SK-N-SH (cell line): ENCODE measurements around the gene OR3A3. TPM values are rescaled to one million over a fixed set of nuclear protein-coding genes. Genes with fewer than 3 reads are reported as not detected.

Experiments
- CTCF ChIA-PET: fragments of 300-600, 350-600 bp; formaldehyde crosslinking; extraction: SDS; loops from one replicate; lab custom pipeline; 2021; lab: Yijun Ruan, JAX
- POLR2A ChIA-PET: fragments of 350-600 bp; sonication (Branson Sonifier 250); formaldehyde crosslinking; extraction: SDS; loops from one replicate; lab custom pipeline; 2020; ENCODE audit warnings: antibody characterized with exemption, inconsistent platforms; lab: Yijun Ruan, JAX
- DNase-seq: peaks from one replicate; pipeline ENCODE4 v3.0.0; 2012
- H2AFZ ChIP-seq: fragments of 200-600 bp; sonication (generic); 2 replicates; pipeline ENCODE4 v1.8.1; 2016; ENCODE audit warnings: antibody characterized with exemption, mild to moderate bottlenecking, low read depth
- H3F3A ChIP-seq: fragments of 200-600 bp; sonication (generic); replicated peaks from 2 replicates; pipeline ENCODE3; 2016; ENCODE audit warnings: antibody characterized with exemption, mild to moderate bottlenecking; ENCODE audit not compliant: insufficient read depth
- H3K27ac ChIP-seq, 2 experiments: fragments of 200-500 bp in 1 of 2; fragments of 200-600 bp in 1 of 2; sonication (Bioruptor generic) in 1 of 2; sonication (generic), shearing (Covaris generic) in 1 of 2; 2 replicates each; pipeline versions ENCODE4 v1.5.1 to v1.6.1; 2014 to 2016; ENCODE audit warnings: low read depth in 2 of 2, inconsistent platforms in 1 of 2, low read length in 1 of 2, mild to moderate bottlenecking in 1 of 2, mixed read lengths in 1 of 2
- H3K27me3 ChIP-seq: fragments of 200-600 bp; sonication (generic), shearing (Covaris generic); 2 replicates; pipeline ENCODE4 v1.6.1; 2016; ENCODE audit warnings: mixed run types; ENCODE audit not compliant: insufficient read depth
- H3K36me3 ChIP-seq, 2 experiments: fragments of 200-500 bp in 1 of 2; fragments of 200-600 bp in 1 of 2; sonication (Bioruptor generic) in 1 of 2; sonication (generic) in 1 of 2; replicated peaks in 1 of 2; 2 replicates each; pipeline versions ENCODE3 to v1.5.1; 2014 to 2016; ENCODE audit warnings: low read length in 1 of 2, mild to moderate bottlenecking in 1 of 2; ENCODE audit not compliant: insufficient read depth in 2 of 2, control insufficient read depth in 1 of 2
- H3K4me1 ChIP-seq, 2 experiments: fragments of 200-500 bp in 1 of 2; fragments of 200-600 bp in 1 of 2; sonication (Bioruptor generic) in 1 of 2; sonication (generic), shearing (Covaris generic) in 1 of 2; 2 replicates each; pipeline versions ENCODE4 v1.5.1 to v1.6.1; 2014 to 2016; ENCODE audit warnings: low read depth in 1 of 2, low read length in 1 of 2, mixed run types in 1 of 2; ENCODE audit not compliant: insufficient read depth in 2 of 2, control insufficient read depth in 1 of 2
- H3K4me2 ChIP-seq: fragments of 200-600 bp; sonication (generic), shearing (Covaris generic); 2 replicates; pipeline ENCODE4 v1.6.1; 2017; ENCODE audit warnings: mixed run types
- H3K4me3 ChIP-seq, 2 experiments: fragments of 200-500 bp in 1 of 2; fragments of 200-600 bp in 1 of 2; sonication (Bioruptor generic) in 1 of 2; sonication (generic), shearing (Covaris generic) in 1 of 2; 2 replicates each; pipeline versions ENCODE4 v1.5.1 to v1.8.1; 2014 to 2016; ENCODE audit warnings: low read depth in 2 of 2, inconsistent platforms in 1 of 2, low read length in 1 of 2, mild to moderate bottlenecking in 1 of 2, mixed read lengths in 1 of 2, moderate library complexity in 1 of 2
- H3K79me2 ChIP-seq: fragments of 200-600 bp; sonication (generic); 2 replicates; pipeline ENCODE4 v1.8.1; 2017; ENCODE audit warnings: mild to moderate bottlenecking; ENCODE audit not compliant: insufficient read depth
- H3K9ac ChIP-seq: fragments of 200-600 bp; sonication (generic); 2 replicates; pipeline ENCODE4 v1.6.1; 2017; ENCODE audit warnings: mixed run types
- H3K9me2 ChIP-seq: fragments of 200-600 bp; sonication (generic); 2 replicates; pipeline ENCODE4 v1.6.1; 2017; ENCODE audit warnings: mixed run types
- H3K9me3 ChIP-seq: fragments of 200-600 bp; sonication (generic); 2 replicates; pipeline ENCODE4 v1.6.1; 2017; ENCODE audit warnings: mixed run types, mild to moderate bottlenecking, moderate library complexity
- H4K20me1 ChIP-seq: fragments of 200-600 bp; sonication (generic); 2 replicates; pipeline ENCODE4 v1.6.1; 2017; ENCODE audit warnings: mild to moderate bottlenecking, mixed run types; ENCODE audit not compliant: insufficient read depth
- ELF1 ChIP-seq: IDR thresholded peaks from 2 replicates; pipeline ENCODE4 v1.4.0; 2012
- JUND ChIP-seq: IDR thresholded peaks from 2 replicates; pipeline ENCODE4 v1.4.0; 2012
- RAD21 ChIP-seq: IDR thresholded peaks from 2 replicates; pipeline ENCODE4 v1.6.1; 2012; ENCODE audit warnings: mild to moderate bottlenecking, low read length
- RCOR1 ChIP-seq: fragments of 150-350 bp; IDR thresholded peaks from 2 replicates; pipeline ENCODE4 v1.6.1; 2017; ENCODE audit warnings: antibody characterized with exemption, low read length
- WGBS: methylation state at CpG from one replicate; pipeline ENCODE4 v1.1.6; 2017; ENCODE audit warnings: low lambda C conversion rate; 5-methylcytosine and 5-hydroxymethylcytosine counted together
- polyA plus RNA-seq, 3 experiments: library from polyadenylated mRNA; depleted of rRNA; stranded (reverse); fragments of >200 nt; gene quantifications; 2 replicates each; pipeline ENCODE4 v1.2.3, GENCODE V29; 2012
- TF ChIP-seq, protein P1 (sequence below): fragments of 200-600 bp; sonication (generic); IDR thresholded peaks from 2 replicates; pipeline ENCODE4 v1.6.1; 2017; ENCODE audit warnings: antibody characterized with exemption, mild to moderate bottlenecking, moderate library complexity

OR3A3 gene
- polyA plus RNA-seq, 1 of the 3 experiments (the other 2 are of a cell fraction), result not detected

DNA sequence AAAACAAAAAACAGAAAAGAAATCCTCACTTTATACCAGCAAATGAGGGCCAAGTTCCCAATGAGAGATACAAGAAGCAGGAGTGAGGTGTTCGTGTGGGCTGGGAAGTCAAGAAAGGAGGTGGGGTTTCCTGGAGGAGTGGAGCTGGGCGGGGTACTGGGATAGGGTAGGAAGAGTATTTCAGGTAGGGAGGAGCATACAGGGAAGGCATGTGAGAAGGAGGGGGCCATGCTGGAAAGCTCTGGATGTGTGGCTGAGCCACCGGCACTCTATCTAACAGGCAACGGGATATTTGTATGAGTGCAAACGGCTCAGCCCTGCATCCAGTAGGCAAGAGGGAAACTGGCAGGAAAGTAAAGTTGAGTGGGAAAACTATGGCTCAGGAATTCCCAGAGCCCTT is 29.2 kb upstream of the OR3A3 start:
- POLR2A ChIA-PET, result no interaction called here
- Histone ChIP-seq H3K9me3 (no peaks in the 10 kb centered on the region), H3K4me1 (no peaks in the 10 kb centered on the region), H3F3A (no peaks in the 10 kb centered on the region), H4K20me1 (no peaks in the 10 kb centered on the region), H3K27me3 (peaks cover 14% of the 10 kb centered on the region; the same call in 1 of the 2 replicates), H3K27ac (no peak overlapping the region), H3K4me3 (no peak overlapping the region), H3K79me2 (no peaks in the 10 kb centered on the region), H3K4me2 (no peak overlapping the region), H2AFZ (no peak overlapping the region), H3K9me2 (no peaks in the 10 kb centered on the region), H3K9ac (no peak overlapping the region), H3K36me3 (no peaks in the 10 kb centered on the region)
- TF ChIP-seq RAD21, result no peak
- no peak for DNase-seq
- CTCF ChIA-PET, result no interaction called here
- WGBS, result 10% methylated on average over 5 of the region's 5 CpGs

DNA sequence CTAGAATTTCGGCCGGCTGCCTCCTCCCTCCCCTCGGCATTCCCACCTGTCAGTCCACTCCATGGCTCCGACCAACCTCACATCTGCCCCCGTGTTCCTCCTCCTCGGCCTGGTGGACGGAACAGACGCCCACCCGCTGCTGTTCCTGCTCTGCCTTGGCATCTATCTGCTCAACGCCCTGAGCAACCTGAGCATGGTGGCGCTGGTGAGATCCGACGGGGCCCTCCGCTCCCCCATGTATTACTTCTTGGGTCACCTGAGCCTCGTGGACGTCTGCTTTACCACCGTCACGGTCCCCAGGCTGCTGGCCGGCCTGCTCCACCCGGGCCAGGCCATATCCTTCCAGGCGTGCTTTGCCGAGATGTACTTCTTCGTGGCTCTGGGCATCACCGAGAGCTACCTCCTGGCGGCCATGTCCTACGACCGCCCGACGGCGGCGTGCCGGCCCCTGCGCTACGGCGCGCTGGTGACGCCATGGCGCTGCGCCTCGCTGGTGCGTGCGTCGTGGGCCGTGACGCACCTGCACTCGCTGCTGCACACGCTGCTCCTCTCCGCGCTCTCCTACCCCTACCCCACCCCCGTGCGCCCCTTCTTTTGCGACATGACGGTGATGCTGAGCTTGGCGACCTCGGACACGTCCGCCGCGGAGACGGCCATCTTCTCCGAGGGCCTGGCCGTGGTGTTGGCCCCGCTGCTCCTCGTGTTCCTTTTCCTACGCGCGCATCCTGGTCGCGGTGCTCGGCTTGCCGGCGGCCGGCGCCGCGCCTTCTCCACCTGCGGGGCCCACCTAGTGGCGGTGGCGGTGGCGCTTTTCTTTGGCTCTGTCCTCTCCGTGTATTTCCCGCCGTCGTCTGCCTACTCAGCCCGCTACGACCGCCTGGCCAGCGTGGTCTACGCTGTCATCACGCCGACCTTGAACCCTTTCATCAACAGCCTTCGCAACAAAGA is 25.0 kb upstream of the OR3A3 start, which contains the start of gene OR3A2:
Gene OR3A2 (minus strand): TSS at position 440 of the 948 bp plus-strand sequence.
- no peaks in the 10 kb centered on the region for H3K4me1 ChIP-seq
- H2AFZ ChIP-seq, result no peak within 1 kb of the TSS
- no peaks in the 10 kb centered on the region for H3F3A ChIP-seq
- no peak within 1 kb of the TSS for H3K4me3 ChIP-seq
- no peaks in the 10 kb centered on the region for H4K20me1 ChIP-seq
- DNase-seq, result no peak
- H3K79me2 ChIP-seq, result no peaks in the 10 kb centered on the region
- no peaks in the 10 kb centered on the region for H3K9me3 ChIP-seq
- H3K36me3 ChIP-seq, result no peaks in the 10 kb centered on the region
- no peak within 1 kb of the TSS for H3K4me2 ChIP-seq
- POLR2A ChIA-PET, result no interaction called here
- no peak within 1 kb of the TSS for H3K27ac ChIP-seq
- WGBS, result 35% methylated on average over 65 of the region's 92 CpGs
- H3K9ac ChIP-seq, result no peak within 1 kb of the TSS
- H3K27me3 ChIP-seq, result peaks cover 20% of the 10 kb centered on the region; the same call in 1 of the 2 replicates
- CTCF ChIA-PET, result no interaction called here
- H3K9me2 ChIP-seq, result no peaks in the 10 kb centered on the region
- TF ChIP-seq, protein P1, sequence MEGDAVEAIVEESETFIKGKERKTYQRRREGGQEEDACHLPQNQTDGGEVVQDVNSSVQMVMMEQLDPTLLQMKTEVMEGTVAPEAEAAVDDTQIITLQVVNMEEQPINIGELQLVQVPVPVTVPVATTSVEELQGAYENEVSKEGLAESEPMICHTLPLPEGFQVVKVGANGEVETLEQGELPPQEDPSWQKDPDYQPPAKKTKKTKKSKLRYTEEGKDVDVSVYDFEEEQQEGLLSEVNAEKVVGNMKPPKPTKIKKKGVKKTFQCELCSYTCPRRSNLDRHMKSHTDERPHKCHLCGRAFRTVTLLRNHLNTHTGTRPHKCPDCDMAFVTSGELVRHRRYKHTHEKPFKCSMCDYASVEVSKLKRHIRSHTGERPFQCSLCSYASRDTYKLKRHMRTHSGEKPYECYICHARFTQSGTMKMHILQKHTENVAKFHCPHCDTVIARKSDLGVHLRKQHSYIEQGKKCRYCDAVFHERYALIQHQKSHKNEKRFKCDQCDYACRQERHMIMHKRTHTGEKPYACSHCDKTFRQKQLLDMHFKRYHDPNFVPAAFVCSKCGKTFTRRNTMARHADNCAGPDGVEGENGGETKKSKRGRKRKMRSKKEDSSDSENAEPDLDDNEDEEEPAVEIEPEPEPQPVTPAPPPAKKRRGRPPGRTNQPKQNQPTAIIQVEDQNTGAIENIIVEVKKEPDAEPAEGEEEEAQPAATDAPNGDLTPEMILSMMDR, result no peak

DNA sequence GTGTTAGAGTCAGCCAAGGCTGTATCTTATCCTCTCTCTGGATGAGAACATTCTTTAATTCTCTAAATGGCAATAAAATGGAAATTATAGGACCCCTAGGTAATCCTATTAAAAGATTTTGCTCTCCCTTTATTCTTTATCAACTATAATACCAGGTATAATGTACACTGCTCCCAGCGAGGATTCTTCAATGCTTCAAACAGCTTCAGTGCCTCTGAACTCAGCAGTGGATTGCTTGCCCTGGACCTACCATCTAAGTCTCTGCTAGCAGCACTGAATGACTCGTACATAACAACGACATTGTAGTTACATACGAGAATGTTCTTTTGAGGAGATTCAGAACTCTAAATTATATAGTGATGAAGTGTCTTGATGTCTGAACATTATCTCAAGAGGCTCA is 21.4 kb upstream of the OR3A3 start:
- Histone ChIP-seq H3K4me3 (no peak overlapping the region), H3K36me3 (no peaks in the 10 kb centered on the region), H3K79me2 (no peaks in the 10 kb centered on the region), H3K4me2 (no peak overlapping the region), H3K4me1 (no peaks in the 10 kb centered on the region), H4K20me1 (no peaks in the 10 kb centered on the region), H3K9me3 (no peaks in the 10 kb centered on the region), H3K9me2 (peaks cover 4% of the 10 kb centered on the region; the same call in 1 of the 2 replicates), H3K27ac (no peak overlapping the region), H2AFZ (no peak overlapping the region), H3K27me3 (peaks cover 20% of the 10 kb centered on the region; the same call in 1 of the 2 replicates), H3F3A (no peaks in the 10 kb centered on the region), H3K9ac (no peak overlapping the region)
- POLR2A ChIA-PET, result no interaction called here
- WGBS, result 1% methylated on average over 4 of the region's 4 CpGs
- no peak for TF ChIP-seq RCOR1
- no peak for TF ChIP-seq ELF1
- TF ChIP-seq JUND, result no peak
- CTCF ChIA-PET, result no interaction called here
- DNase-seq, result no peak
